Measurements from ENCODE around the gene UBXN6. TPM values are rescaled to one million over a fixed set of nuclear protein-coding genes. Genes with fewer than 3 reads are reported as not detected.
A peak's percentile ranks its signal among the peaks of the same experiment; 100 is the strongest.

The UBXN6 gene
- total RNA-seq, 5 donors from 2014 or later (not counting 1 experiment from before 2014, with no cell fraction given) = 49.7 to 86.4 (median 76.5) TPM

DNA sequence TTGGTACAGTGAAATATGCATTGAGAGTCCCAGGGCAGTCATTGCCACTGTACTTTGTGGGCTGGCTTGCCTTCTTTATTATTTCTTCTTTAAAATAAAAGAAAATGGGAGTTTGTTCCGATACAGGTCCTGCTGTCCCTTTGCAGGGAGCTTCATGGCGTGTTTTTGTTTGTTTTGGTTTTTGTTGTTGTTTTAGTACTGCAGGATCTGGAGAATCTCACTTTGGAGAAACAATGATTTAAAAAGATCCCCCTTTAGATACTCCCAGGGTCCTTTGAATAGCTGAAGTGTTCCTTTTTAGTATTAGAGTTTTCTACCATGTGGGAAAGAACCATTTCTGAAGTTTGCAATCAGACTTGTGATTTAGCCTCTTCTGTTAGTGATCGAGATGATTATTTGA, 44.0 kb downstream of the UBXN6 start:
- no CpG with 5 or more reads among the region's 3 CpGs for WGBS (ENCODE audit: insufficient coverage)
- ChIA-PET POLR2A (no interaction called here), CTCF (no interaction called here)
- Histone ChIP-seq H3K4me1 (ENCODE audit: control insufficient read depth in 1 of 2, extremely low read depth in 1 of 2, insufficient read depth in 2 of 2, low read length in 2 of 2) (no peaks in the 10 kb centered on the region), H3K36me3 (ENCODE audit: control insufficient read depth in 2 of 2, extremely low read depth in 1 of 2, insufficient read depth in 1 of 2, low read length in 1 of 2) (peaks cover 6 to 8% of the 10 kb centered on the region in 2 donors), H3K27ac (ENCODE audit: low read length) (no peak overlapping the region), H3K27me3 (replicated peaks in 1 of 2; ENCODE audit: control insufficient read depth in 2 of 2, extremely low read depth in 1 of 2, insufficient read depth in 2 of 2, low read length in 1 of 2) (no peaks in the 10 kb centered on the region), H3K4me3 (ENCODE audit: control insufficient read depth in 1 of 2, extremely low read depth in 1 of 2, low read length in 1 of 2) (no peak overlapping the region), H3K9me3 (no peaks in the 10 kb centered on the region)
- Mint-ChIP-seq H3K4me3 (no peak overlapping the region), H3K9me3 (no peaks in the 10 kb centered on the region), H3K27ac (no peak overlapping the region), H3K36me3 (peaks cover 3% of the 10 kb centered on the region), H3K27me3 (no peaks in the 10 kb centered on the region), H3K4me1 (no peaks in the 10 kb centered on the region)
- DNase-seq = no peak
- ATAC-seq (replicated peaks in 1 of 4) = no peak

DNA sequence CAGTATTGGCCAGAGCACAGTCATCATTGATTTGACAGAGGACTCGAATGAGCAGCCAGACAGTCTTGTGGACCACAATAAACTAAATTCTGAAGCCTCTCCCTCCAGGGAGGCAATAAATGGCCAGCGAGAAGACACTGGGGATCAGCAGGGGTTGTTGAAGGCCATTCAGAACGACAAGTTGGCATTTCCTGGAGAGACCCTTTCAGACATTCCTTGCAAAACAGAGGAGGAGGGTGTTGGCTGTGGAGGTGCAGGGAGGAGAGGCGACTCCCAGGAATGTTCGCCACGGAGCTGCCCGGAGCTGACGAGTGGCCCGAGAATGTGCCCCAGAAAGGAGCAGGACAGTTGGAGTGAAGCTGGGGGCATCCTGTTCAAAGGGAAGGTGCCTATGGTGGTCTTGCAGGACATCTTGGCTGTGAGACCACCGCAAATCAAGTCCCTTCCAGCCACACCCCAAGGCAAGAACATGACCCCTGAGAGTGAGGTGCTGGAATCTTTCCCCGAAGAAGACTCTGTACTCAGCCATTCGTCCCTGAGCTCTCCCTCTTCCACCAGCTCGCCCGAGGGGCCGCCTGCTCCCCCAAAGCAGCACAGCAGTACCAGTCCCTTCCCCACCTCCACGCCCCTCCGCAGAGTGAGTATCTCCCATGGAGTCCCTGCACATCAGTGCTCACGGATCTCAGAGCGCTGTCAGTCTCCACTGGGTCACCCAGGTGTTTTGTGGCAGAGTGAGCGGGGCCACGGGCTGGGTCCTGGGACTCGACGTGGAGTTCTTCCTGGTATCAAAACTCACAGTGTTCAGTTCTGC, 48.3 kb downstream of the UBXN6 start:
- peaks cover 6 to 8% of the 10 kb centered on the region in 2 donors for H3K36me3 ChIP-seq (ENCODE audit: control insufficient read depth in 2 of 2, extremely low read depth in 1 of 2, insufficient read depth in 1 of 2, low read length in 1 of 2)
- H3K27me3 Mint-ChIP-seq = no peaks in the 10 kb centered on the region
- H3K27me3 ChIP-seq (replicated peaks in 1 of 2; ENCODE audit: control insufficient read depth in 2 of 2, extremely low read depth in 1 of 2, insufficient read depth in 2 of 2, low read length in 1 of 2) = no peaks in the 10 kb centered on the region
- H3K4me1 ChIP-seq (ENCODE audit: control insufficient read depth in 1 of 2, extremely low read depth in 1 of 2, insufficient read depth in 2 of 2, low read length in 2 of 2) = no peaks in the 10 kb centered on the region
- H3K4me3 Mint-ChIP-seq = no peak overlapping the region
- peaks cover 0 to 6% (median under 1%) of the 10 kb centered on the region in 3 donors for H3K4me1 Mint-ChIP-seq
- peaks cover 5% of the 10 kb centered on the region for H3K36me3 Mint-ChIP-seq
- H3K4me3 ChIP-seq (ENCODE audit: control insufficient read depth in 1 of 2, extremely low read depth in 1 of 2, low read length in 1 of 2) = no peak overlapping the region
- H3K27ac Mint-ChIP-seq = no peak overlapping the region
- no peak for ATAC-seq (replicated peaks in 1 of 4)
- no peaks in the 10 kb centered on the region for H3K9me3 ChIP-seq
- no peak overlapping the region for H3K27ac ChIP-seq (ENCODE audit: low read length)
- no peak for DNase-seq
- H3K9me3 Mint-ChIP-seq = no peaks in the 10 kb centered on the region
- CTCF ChIA-PET = interaction anchor here in 1 of 2 donors (0.5 kb wide), 1 partner anchor 1243 kb away, joined by 3 read pairs; no protein-coding TSS in a partner anchor
- 99% methylated on average over 15 of the region's 23 CpGs for WGBS (ENCODE audit: insufficient coverage)
- POLR2A ChIA-PET = no interaction called here

DNA sequence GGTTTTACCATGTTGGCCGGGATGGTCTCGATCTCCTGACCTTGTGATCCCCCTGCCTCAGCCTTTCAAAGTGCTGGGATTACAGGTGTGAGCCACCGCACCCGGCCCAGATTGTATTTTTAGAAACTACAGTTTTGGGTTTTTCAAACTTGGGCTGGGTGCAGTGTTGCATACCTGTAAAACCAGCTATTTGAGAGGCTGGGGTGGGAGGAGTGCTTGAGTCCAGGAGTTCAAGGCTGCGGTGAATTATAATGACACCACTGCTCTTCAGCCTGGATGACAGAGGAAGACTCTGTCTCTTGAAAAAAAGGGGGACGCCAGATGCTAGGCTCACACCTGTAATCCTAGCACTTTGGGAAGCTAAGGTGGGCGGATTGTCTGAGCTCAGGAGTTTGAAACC, 51.0 kb downstream of the UBXN6 start:
- Histone ChIP-seq H3K36me3 (ENCODE audit: control insufficient read depth in 2 of 2, extremely low read depth in 1 of 2, insufficient read depth in 1 of 2, low read length in 1 of 2) (peaks cover 4 to 6% of the 10 kb centered on the region in 2 donors), H3K27ac (ENCODE audit: low read length) (no peak overlapping the region), H3K27me3 (replicated peaks in 1 of 2; ENCODE audit: control insufficient read depth in 2 of 2, extremely low read depth in 1 of 2, insufficient read depth in 2 of 2, low read length in 1 of 2) (no peaks in the 10 kb centered on the region), H3K4me1 (ENCODE audit: control insufficient read depth in 1 of 2, extremely low read depth in 1 of 2, insufficient read depth in 2 of 2, low read length in 2 of 2) (peaks cover 10 to 15% of the 10 kb centered on the region in 2 experiments), H3K4me3 (ENCODE audit: control insufficient read depth in 1 of 2, extremely low read depth in 1 of 2, low read length in 1 of 2) (no peak overlapping the region), H3K9me3 (no peaks in the 10 kb centered on the region)
- ATAC-seq (replicated peaks in 1 of 4) (no peak), DNase-seq (no peak)
- H3K4me1 Mint-ChIP-seq = peaks cover 15 to 25% (median 16%) of the 10 kb centered on the region in 3 donors
- H3K27me3 Mint-ChIP-seq = no peaks in the 10 kb centered on the region
- no peak overlapping the region for H3K27ac Mint-ChIP-seq
- H3K36me3 Mint-ChIP-seq = peaks cover 3% of the 10 kb centered on the region
- WGBS (ENCODE audit: insufficient coverage) = 97% methylated on average over 5 of the region's 7 CpGs
- POLR2A ChIA-PET = no interaction called here
- no peaks in the 10 kb centered on the region for H3K9me3 Mint-ChIP-seq
- CTCF ChIA-PET = no interaction called here
- no peak overlapping the region for H3K4me3 Mint-ChIP-seq

DNA sequence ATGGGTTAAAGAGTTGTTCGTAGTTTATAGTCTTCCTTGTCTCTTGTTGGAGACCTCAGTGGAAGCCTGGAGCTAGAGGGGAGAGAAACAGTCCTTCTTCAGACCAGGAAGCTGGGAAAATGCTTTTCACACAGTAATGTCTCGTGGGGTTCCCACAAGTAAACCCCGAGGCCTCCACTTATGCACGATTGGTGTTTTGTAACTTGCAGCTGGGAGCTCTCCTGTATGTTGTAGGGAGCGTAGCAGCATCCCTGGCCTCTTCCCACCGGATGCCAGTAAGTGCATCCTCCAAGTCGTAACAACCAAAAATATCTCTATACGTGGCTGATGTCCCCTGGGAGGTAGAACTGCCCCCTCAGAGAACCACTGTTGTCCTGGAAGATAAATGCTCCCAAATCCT, 51.6 kb downstream of the UBXN6 start:
- Mint-ChIP-seq H3K36me3 (peaks cover 3% of the 10 kb centered on the region), H3K27me3 (no peaks in the 10 kb centered on the region), H3K9me3 (no peaks in the 10 kb centered on the region), H3K4me1 (peaks cover 22 to 32% (median 22%) of the 10 kb centered on the region in 3 donors), H3K4me3 (no peak overlapping the region), H3K27ac (no peak overlapping the region)
- no peak for DNase-seq
- no peak for ATAC-seq (replicated peaks in 1 of 4)
- Histone ChIP-seq H3K4me3 (ENCODE audit: control insufficient read depth in 1 of 2, extremely low read depth in 1 of 2, low read length in 1 of 2) (no peak overlapping the region), H3K4me1 (ENCODE audit: control insufficient read depth in 1 of 2, extremely low read depth in 1 of 2, insufficient read depth in 2 of 2, low read length in 2 of 2) (peaks cover 15 to 21% of the 10 kb centered on the region in 2 experiments), H3K27ac (ENCODE audit: low read length) (no peak overlapping the region), H3K9me3 (no peaks in the 10 kb centered on the region), H3K36me3 (ENCODE audit: control insufficient read depth in 2 of 2, extremely low read depth in 1 of 2, insufficient read depth in 1 of 2, low read length in 1 of 2) (peaks cover 4 to 6% of the 10 kb centered on the region in 2 donors), H3K27me3 (replicated peaks in 1 of 2; ENCODE audit: control insufficient read depth in 2 of 2, extremely low read depth in 1 of 2, insufficient read depth in 2 of 2, low read length in 1 of 2) (no peaks in the 10 kb centered on the region)
- WGBS (ENCODE audit: insufficient coverage) = 88% methylated on average over 3 of the region's 8 CpGs
- CTCF ChIA-PET = no interaction called here
- POLR2A ChIA-PET = no interaction called here

GRCh38 chr19:4403005-4403761, 54.4 kb downstream of the UBXN6 start:
- DNase-seq = no peak
- H3K9me3 ChIP-seq = no peaks in the 10 kb centered on the region
- H3K27me3 ChIP-seq (replicated peaks in 1 of 2; ENCODE audit: control insufficient read depth in 2 of 2, extremely low read depth in 1 of 2, insufficient read depth in 2 of 2, low read length in 1 of 2) = no peaks in the 10 kb centered on the region
- Mint-ChIP-seq H3K27ac (peak overlapping the region; percentile 46 to 68), H3K36me3 (peaks cover 3% of the 10 kb centered on the region), H3K4me1 (peaks cover 42 to 52% (median 43%) of the 10 kb centered on the region in 3 donors), H3K4me3 (peak overlapping the region; percentile 80 to 89 (median 85)), H3K9me3 (no peaks in the 10 kb centered on the region), H3K27me3 (no peaks in the 10 kb centered on the region)
- CTCF ChIA-PET = interaction anchor here in 1 of 2 donors (1.3 to 1.5 kb wide), 2 partner anchors 60 to 156 kb away, joined by 5 to 18 read pairs; partner anchors contain the start of genes MPND and YJU2
- ATAC-seq (replicated peaks in 1 of 4) = no peak
- H3K36me3 ChIP-seq (ENCODE audit: control insufficient read depth in 2 of 2, extremely low read depth in 1 of 2, insufficient read depth in 1 of 2, low read length in 1 of 2) = no peaks in the 10 kb centered on the region
- WGBS (ENCODE audit: insufficient coverage) = 7% methylated on average over 29 of the region's 32 CpGs
- H3K4me3 ChIP-seq (ENCODE audit: control insufficient read depth in 1 of 2, extremely low read depth in 1 of 2, low read length in 1 of 2) = peak overlapping the region; percentile 54 to 84
- peaks cover 21 to 41% of the 10 kb centered on the region in 2 experiments for H3K4me1 ChIP-seq (ENCODE audit: control insufficient read depth in 1 of 2, extremely low read depth in 1 of 2, insufficient read depth in 2 of 2, low read length in 2 of 2)
- H3K27ac ChIP-seq (ENCODE audit: low read length) = peak overlapping the region; percentile 40
- POLR2A ChIA-PET = interaction anchor here in 1 of 2 donors (1.3 kb wide), 1 partner anchor 68 kb away, joined by 5 read pairs; the partner anchor contains the start of gene HDGFL2
